HG02610 (cell line): ENCODE results near the gene SCN1B.
A peak's percentile ranks its signal among the peaks of the same experiment; 100 is the strongest.
"Not testable (repeated sequence)": the region's sequence is repeated elsewhere in the genome, so short reads cannot be mapped to it uniquely, and the experiment has no call there.

ENCODE experiments used
- ATAC-seq: cut with Tn5 transposase; IDR thresholded peaks from one replicate; pipeline ENCODE4 v1.9.1; 2021; ENCODE audit warnings: mild to moderate bottlenecking, moderate library complexity; ENCODE audit not compliant: unreplicated experiment

The SCN1B gene

DNA sequence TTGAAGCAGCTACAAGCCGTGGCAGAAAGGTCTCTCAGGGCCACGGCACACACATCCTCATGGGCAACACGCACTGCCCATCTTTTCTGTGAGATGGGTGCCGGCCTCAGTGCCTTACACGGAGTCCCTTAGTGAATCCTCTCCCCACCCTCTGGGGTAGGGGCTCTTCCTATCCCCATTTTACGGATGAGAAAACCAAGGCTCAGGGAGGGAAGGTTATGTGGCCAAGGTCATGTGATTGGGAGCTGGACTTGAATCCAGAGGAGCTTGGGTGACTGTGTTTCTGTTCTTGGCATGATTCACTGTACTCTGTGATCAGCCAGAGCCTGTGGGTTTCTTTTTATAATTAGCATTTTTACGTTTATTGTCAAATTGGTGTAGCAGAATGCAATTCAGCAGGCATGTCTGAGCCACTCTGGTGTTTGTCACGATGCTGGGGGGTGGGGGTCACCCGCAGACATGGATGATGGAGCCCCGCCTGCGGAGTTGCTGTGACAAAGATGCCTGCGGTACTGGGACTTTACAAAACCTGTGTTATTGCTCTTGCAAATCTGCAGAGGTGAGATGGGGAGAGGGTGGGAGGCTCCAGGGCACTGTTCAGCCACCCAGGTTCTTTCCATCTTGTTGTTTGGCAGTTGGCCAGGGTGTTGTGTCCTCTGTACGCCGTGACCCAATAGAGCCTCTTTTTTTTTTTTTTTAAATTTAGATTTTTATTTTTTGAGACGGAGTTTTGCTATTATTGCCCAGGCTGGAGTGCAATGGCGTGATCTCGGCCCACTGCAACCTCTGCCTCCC lies 4.5 kb downstream of the SCN1B start:
- ATAC-seq = no peak

GRCh38 chr19:35037716-35038622 lies 7.7 kb downstream of the SCN1B start:
- ATAC-seq = peak; percentile 45

- no peak for ATAC-seq
Measured at GRCh38 chr19:35038623-35039512, 8.6 kb downstream of the SCN1B start.

GRCh38 chr19:35039881-35040825 lies 9.9 kb downstream of the SCN1B start:
- no peak for ATAC-seq

DNA sequence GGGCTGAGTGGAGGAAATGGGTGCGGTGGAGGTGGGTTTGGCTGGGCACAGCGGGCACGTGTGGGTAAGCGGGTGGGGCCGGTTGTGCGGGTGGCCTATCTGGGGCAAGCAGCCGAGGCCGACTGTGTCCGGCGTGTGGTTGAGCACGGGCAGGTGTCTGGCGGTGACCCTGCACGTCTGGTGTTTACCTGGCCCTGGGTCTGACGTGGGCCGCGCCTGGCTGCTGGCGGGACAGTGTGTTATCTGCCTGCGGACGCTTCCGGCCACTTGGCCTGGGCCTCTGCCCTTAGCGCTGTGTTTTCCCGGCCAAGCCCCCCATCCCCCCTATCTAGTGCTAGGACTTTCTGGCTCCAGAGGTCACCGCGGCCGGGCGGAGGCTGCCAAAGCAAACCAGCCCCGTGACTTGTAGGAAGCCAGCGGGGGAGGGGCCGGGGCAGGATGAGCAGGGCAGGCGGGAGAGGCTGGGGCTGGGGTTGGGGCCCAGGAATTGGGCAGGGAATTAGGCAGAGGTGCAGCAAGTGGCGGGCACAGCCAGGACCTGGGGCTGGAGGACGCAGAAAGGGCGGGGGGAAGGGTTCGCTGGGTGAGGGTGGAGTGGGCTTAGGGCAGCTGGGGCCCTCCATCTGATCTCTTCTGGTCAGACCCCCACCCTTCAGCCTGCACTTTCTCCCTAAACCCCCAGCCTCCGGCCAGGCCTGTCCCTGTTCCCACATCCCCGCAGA lies 10.7 kb downstream of the SCN1B start:
- no peak for ATAC-seq

GRCh38 chr19:35041548-35042055 lies 11.3 kb downstream of the SCN1B start, which contains the start of gene HPN:
TSS of gene HPN (plus strand) at chr19:35041721. CDS start at chr19:35042507, 786 bp downstream.
- ATAC-seq = no peak

DNA sequence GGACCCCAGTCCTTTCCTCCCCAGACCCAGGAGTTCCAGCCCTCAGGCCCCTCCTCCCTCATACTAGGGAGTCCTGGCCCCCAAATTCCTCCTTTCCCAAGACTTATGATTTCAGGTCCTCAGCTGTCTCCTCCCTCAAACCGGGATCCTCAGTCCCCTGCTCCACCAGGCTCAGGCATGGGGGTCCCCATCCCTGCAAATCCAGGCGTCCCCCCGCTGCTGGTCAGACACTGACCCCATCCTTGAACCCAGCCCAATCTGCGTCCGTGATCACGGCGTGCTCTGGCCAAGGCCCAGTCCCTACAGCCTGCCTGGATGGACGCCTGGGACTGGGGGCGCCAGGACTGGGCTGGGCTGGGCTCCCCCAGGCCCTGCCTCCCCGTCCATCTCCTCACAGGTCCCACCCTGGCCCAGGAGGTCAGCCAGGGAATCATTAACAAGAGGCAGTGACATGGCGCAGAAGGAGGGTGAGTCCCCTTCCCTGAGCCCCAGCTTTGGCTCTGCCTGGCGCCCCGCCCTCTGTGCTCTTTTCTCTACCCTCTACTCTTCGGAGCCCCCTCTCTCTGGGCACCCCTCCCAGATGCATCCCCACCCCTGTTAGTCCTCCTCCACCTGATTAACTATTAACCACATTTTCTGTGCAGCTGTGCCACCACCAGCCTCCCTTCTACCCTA lies 11.9 kb downstream of the SCN1B start:
- no peak for ATAC-seq

GRCh38 chr19:35042954-35043604 lies 12.8 kb downstream of the SCN1B start:
- ATAC-seq = no peak

DNA sequence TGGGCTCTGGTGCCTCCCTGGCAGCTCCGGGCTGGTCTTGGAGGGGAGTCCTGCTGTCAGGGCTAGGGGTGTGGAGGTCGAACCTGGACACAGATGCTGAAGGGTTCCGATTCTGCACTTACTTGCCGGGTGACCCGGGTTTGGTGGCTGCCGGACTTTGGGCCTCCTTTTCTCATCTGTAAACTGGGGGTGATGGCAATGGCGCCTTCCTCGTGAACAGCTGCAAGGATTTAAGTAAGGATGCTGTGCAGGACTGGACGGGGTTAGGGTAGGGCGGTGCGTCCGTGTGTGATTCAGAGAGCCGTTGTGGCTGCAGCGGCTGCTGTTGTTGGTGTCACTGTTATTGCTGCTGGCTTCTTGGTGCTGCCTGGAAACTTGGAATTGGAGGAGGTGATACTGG lies 13.6 kb downstream of the SCN1B start:
- ATAC-seq = no peak

GRCh38 chr19:35044317-35045117 lies 14.2 kb downstream of the SCN1B start:
- ATAC-seq = no peak

DNA sequence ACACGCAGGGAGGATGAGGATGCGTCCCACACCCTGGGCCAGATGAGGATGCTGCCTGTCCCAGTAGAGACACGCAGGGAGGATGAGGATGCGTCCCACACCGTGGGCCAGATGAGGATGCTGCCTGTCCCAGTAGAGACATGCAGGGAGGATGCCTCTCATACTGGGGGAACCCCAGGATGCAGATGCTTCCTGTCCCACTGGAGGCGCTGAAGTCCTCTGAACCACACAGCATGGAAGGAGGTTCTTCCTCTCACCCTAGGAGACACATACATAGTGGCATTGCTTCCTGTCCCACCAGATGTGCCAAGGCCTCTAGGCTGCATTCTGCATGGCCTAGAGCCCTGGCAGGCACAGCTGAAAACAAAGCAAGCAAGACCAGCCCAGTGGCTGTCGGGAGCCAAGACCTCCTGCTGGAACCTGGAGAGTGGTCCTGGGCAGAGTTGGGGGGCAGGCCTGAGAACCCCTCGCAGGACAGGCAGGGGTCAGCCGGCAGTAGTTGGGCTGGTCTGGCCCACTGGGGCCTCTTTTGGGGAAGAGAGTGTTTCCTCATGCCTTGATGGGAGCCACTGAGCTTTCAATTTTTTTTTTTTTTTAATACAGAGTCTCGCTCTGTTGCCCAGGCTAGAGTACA lies 15.5 kb downstream of the SCN1B start:
- ATAC-seq = no peak

DNA sequence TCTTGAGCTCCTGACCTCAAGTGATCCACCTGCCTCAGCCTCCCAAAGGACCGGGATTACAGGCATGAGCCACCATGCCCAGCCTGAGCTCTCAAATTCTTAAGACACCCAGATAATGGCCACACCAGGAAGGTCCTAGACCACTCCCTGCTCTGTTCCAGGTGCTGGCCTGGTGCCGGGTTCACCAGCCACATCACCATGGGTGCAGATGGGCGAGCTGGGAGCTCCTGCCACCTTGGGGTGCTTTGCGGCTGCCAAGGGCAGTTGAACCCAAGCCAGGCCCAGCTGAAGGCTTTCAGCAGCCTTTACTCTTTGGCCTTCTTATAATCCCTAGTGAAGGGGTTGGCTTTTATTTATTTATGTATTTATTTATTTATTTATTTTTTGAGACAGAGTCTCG lies 16.2 kb downstream of the SCN1B start:
- ATAC-seq = no peak

GRCh38 chr19:35048911-35049411 lies 18.7 kb downstream of the SCN1B start:
- ATAC-seq = no peak

DNA sequence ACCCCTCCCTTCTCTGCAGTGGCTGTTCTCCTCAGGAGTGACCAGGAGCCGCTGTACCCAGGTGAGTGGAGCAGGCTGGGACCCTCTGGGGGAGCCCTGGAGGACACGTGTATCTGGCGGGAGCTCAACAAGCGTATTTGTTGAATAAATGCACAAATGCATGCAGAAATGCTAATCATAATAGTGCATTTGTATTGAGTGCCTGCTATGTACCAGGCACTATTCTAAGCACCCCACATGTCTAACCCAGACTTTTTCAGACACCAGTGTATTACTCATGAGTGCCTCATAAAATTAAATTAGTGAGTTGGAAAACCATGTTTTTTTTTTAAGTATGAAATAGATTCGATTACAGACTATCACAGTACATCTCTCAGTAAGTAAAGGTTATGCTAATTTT lies 19.2 kb downstream of the SCN1B start:
- ATAC-seq = no peak

GRCh38 chr19:35050662-35051061 lies 20.4 kb downstream of the SCN1B start:
- ATAC-seq = not testable (repeated sequence)

GRCh38 chr19:35051268-35051667 lies 21.0 kb downstream of the SCN1B start:
- ATAC-seq = not testable (repeated sequence)
